DMS 273 treated with DMSO at 0.1 percent for 48 hours (cell line): Measurements from ENCODE around the gene ZNF714.
"Not testable (repeated sequence)": the region's sequence is repeated elsewhere in the genome, so short reads cannot be mapped to it uniquely, and the experiment has no call there.

Source experiments
- DNase-seq: peaks from one replicate; lab custom pipeline; 2025; lab: John Stamatoyannopoulos, UW

The ZNF714 gene

DNA sequence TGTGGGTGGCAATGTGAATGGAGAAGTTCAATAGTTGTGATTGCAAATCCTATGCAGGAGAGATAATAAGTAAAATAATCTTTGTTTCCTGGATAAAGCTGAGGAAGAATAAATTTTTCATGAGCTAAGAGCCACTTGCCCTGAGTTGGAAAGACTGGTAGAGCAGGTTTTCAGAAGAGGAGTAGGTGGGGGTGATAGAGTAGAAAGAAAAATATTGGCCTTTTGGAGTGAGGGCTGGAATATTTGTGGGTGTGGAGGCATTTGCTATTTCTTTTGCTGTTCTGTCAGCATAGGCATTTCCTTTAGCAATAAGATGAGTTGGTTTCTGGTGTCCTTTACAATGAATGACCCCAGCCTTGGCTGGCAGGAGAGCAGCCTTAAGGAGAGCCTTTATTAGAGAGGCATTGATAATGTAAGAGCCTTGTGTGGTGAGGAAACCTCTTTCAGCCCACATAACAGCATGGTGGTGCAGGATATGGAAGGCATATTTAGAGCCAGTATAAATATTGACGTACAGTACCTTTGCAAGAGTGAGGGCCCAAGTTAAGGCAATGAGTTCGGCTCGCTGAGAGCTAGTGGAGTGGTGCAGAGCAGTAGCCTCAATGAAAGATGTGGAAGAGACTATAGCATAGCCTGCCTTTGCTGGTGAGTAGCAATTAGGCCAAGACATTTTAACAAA, 48.2 kb downstream of the ZNF714 start:
- no peak for DNase-seq

- no peak for DNase-seq
These were observed 51.6 kb downstream of the ZNF714 start for GRCh38 chr19:21133633-21134032.

- no peak for DNase-seq
These were observed 52.9 kb downstream of the ZNF714 start for GRCh38 chr19:21134934-21135366.

GRCh38 chr19:21135433-21135832, 53.4 kb downstream of the ZNF714 start:
- DNase-seq = no peak

DNA sequence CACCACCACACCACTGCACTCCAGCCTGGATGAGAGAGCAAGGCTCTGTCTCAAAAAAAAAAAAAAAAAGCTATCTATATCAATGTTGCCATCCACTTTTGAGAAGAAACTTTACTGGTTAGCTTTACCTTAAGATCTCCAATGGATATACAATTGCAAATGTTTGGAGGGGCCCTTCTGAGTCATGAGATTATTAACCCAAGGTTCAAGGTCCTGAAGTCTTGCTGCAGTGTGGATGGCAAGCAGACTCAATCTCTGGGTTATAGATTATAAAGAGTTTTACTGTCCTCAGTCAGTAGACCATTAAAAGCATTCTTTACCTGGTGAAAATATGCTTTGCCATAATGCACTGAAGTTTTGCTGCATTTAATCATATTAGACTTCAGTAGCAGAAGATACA, 56.1 kb downstream of the ZNF714 start:
- DNase-seq = no peak

DNA sequence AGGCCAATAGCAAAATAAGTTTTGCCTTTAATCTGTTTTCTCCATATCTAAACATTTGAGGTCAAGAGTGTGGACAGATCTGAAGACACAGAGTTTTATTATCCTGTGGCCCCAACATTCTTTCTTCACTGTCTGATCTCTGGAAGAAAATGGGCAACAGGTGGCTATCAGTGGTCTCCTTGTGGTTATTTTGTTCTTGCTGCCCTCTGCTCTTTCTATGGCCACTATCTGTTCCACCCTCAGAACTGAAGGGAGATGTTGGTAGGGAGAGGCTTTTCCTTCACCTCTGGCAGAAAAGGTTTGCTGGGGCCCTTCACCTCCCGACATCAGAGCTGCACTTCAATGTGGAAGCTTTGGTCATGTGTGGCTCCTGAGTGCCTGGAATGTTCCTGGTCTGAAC, 59.0 kb downstream of the ZNF714 start:
- DNase-seq = not testable (repeated sequence)

GRCh38 chr19:21141787-21142464, 59.9 kb downstream of the ZNF714 start, which contains the start of gene ZNF431:
ZNF431 (plus strand) TSS chr19:21142040; CDS start chr19:21142184, 144 bp downstream.
- DNase-seq = peak; percentile 95

GRCh38 chr19:21143428-21143827, 61.4 kb downstream of the ZNF714 start:
- DNase-seq = no peak

- DNase-seq = no peak
These were observed 61.9 kb downstream of the ZNF714 start for GRCh38 chr19:21143854-21144253.

DNA sequence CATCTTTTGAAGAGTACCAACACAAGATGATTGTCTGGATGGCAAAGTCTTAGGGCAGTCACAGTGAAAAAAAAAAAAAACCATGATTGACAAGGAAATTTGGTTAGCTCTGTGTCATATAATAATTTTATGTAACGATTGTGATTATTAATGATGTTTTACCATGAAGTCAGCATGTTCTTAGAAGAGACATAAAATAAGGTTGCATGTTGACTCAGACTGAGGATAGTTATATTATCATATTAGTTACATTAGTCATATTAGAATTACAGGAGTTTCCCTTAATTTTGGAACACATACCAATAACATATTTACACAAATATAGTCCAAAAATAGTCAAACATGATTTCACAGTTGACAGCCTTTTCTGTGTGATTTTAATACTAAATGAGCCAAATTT, 65.5 kb downstream of the ZNF714 start:
- no peak for DNase-seq

GRCh38 chr19:21148681-21149080, 66.7 kb downstream of the ZNF714 start:
- DNase-seq = no peak

DNA sequence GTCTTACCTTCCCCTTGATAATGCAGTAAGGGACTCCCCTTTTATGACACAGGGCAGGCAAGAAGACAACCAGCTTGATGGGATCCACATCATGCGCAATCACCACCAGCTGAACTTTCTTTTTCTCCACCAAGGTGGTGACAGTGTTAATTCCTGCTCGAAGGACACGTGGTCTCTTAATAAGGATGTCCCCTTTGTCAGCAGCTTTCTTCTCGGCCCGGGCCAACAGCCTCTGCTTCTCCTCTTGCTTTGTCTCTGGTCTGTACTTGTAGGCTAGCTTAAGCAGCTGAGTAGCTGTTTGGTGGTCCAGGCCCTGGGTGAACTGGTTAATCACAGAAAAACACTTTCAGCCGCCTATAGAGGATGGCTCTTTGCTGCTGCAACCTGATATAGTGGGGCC, 67.9 kb downstream of the ZNF714 start:
- no peak for DNase-seq

DNA sequence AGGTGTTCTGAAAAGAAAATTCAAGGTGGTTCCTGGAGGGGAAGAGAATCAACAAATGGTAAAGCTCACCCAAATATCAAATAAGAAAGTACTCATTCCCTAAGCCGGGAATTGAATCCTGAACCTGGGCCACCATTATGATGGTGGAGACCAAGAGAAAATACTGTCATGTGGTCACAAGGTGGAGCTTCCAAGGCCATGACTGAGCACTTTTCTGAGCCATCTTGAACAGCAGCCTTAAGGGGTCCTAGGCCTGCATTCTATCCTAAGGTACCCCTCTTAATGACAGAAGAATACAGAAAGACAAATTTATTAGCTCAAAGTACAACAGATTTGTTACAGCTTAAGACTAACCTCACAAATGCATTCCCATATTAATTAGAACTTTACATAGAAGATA, 69.5 kb downstream of the ZNF714 start:
- DNase-seq = no peak

DNA sequence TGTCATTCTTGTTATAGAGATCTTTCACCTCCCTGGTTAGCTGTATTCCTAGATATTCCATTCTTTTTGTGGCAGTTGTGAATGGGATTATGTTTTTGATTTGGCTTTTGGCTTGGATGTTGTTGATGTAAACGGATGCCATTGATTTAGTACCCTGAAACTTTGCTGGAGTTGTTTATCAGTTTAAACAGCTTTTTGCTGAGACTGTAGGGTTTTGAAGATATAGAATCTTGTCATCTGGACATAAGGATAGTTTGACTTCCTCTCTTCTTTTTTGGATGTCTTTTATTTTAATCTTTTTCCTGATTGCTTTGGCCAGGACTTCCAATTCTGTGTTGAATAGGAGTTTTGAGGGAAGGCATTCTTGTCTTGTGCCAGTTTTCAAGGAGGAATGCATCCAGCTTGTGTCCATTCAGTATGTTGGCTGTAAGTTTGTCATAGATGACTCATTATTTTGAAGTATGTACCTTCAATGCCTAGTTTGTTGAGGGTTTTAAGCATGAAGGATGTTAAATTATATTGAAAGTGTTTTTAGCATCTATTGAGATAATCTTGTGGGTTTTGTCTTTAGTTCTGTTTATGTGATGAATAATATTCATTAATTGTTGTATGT, 76.6 kb downstream of the ZNF714 start:
- DNase-seq = no peak

DNA sequence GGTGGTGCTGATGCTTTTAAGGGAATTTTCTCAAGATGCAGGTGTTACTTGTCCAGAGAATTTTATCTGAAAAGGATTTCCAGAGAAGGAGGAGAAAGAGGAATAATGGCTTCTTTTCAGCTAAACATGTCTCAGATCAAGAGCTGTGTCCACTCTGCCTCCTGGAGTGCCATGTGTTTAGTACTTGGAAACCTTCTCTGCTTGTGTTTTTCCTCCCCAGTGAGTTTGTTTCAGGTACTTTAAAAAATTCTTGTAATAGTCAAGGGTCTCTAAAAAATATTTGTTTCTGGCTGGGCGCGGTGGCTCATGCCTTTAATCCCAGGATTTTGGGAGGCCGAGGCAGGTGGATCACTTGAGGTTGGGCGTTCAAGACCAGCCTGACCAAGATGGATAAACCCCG, 82.5 kb downstream of the ZNF714 start:
- DNase-seq = no peak

- DNase-seq = no peak
These were observed 84.4 kb downstream of the ZNF714 start for GRCh38 chr19:21166436-21166835.
